ENCODE results near the gene NKIRAS2.

The NKIRAS2 gene

DNA sequence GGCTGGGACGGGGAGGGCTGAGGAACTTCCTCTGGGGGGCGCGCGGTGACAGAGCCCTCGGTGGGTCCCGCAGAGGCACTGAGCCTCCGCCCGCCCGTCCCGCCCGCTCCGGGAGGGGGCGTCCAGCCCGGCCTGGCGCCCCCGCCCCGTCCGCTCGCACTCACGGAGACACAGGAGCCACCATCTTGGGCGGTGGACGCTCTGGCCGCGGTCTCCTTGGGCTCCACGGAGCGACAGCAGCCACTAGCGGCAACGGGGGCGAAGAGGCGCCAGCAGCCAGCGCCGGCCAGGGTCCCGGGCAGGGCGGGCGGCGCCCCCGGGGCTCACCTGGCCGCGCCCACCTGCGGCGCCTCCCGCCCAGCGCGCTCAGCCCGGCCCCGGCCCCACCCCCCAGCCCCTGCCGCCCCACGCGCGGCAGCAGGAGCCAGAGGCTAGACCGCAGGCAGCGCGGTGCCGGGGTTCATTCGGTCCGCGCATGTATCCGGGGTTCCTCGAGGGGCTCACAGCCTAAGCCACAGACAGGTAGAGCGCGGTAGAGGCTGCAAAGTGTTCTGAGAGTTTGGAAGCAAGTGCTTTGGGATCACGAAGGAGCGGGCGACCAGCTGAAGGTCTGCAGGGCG, 30.6 kb downstream of the NKIRAS2 start, which contains the start of gene C17orf113:
Gene C17orf113, minus strand, starts transcription at position 209 of the 620 bp plus-strand sequence. CDS start 7,225 bp downstream, outside the sequence.
- Histone ChIP-seq H3K27me3 (peaks cover 0 to 39% of the 10 kb centered on the region in 2 donors), H3K27ac (peak within 1 kb of the TSS; percentile 45 to 52), H3K4me3 (peak within 1 kb of the TSS; percentile 62 to 79), H3K36me3 (no peaks in the 10 kb centered on the region), H3K9me3 (no peaks in the 10 kb centered on the region), H3K4me1 (peaks cover 0 to 7% (median 5%) of the 10 kb centered on the region in 4 donors)
- intact Hi-C loops (cut with DNase I; ENCODE audit: low total_unique reads), result no loop called here
- TF ChIP-seq, protein P1, sequence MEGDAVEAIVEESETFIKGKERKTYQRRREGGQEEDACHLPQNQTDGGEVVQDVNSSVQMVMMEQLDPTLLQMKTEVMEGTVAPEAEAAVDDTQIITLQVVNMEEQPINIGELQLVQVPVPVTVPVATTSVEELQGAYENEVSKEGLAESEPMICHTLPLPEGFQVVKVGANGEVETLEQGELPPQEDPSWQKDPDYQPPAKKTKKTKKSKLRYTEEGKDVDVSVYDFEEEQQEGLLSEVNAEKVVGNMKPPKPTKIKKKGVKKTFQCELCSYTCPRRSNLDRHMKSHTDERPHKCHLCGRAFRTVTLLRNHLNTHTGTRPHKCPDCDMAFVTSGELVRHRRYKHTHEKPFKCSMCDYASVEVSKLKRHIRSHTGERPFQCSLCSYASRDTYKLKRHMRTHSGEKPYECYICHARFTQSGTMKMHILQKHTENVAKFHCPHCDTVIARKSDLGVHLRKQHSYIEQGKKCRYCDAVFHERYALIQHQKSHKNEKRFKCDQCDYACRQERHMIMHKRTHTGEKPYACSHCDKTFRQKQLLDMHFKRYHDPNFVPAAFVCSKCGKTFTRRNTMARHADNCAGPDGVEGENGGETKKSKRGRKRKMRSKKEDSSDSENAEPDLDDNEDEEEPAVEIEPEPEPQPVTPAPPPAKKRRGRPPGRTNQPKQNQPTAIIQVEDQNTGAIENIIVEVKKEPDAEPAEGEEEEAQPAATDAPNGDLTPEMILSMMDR (IDR thresholded peaks at IDR 0.05), result peak in 1 of 2 experiments; percentile 21
- DNase-seq, result peak in 1 of 2 donors; percentile 36

DNA sequence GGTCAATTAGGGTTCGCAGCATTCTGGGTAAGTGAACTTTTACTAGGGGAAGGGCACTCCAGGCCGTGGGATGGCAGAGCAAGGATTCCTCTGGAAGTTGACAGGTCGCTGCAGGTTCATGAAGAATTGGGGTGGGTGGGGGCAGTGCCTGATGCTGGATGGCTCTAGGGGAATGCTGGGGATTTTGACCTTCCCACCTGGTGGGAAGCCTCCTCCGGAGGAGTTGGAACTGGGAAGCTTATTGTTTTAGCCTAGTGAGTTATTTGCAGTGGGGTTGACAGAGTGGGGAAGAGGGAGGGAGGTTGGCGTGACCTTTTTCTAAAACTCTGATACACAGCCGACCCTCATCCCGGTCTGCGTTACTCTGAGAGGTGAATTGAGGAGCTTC, 31.1 kb downstream of the NKIRAS2 start:
- no peaks in the 10 kb centered on the region for H3K9me3 ChIP-seq
- no peak for DNase-seq
- TF ChIP-seq, protein P1 (IDR thresholded peaks at IDR 0.05), result no peak
- intact Hi-C loops (cut with DNase I; ENCODE audit: low total_unique reads), result no loop called here
- peaks cover 0 to 7% (median 5%) of the 10 kb centered on the region in 4 donors for H3K4me1 ChIP-seq
- peak overlapping the region; percentile 62 to 79 for H3K4me3 ChIP-seq
- peaks cover 0 to 43% of the 10 kb centered on the region in 2 donors for H3K27me3 ChIP-seq
- H3K27ac ChIP-seq, result no peak overlapping the region
- H3K36me3 ChIP-seq, result no peaks in the 10 kb centered on the region

DNA sequence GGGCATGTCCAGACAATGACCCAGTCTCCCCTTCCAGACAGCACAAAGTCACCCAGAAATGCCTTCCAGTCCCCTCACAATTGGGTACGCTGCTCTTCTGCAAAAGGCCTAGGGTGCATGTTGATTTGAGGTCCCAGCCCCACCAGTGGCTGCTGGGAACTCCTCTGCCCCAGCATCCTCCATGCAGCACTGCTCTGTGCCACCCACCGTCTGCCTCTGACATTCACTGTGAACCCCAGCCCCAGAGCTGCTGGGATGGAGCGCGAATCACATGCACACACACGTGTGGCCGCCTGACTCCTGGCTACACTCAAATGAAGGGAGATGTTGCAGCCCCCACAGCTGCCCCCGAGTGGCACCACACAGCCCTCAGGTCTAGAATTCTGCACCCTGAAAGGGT, 31.8 kb downstream of the NKIRAS2 start:
- no peak overlapping the region for H3K4me3 ChIP-seq
- TF ChIP-seq, protein P1 (IDR thresholded peaks at IDR 0.05), result no peak

DNA sequence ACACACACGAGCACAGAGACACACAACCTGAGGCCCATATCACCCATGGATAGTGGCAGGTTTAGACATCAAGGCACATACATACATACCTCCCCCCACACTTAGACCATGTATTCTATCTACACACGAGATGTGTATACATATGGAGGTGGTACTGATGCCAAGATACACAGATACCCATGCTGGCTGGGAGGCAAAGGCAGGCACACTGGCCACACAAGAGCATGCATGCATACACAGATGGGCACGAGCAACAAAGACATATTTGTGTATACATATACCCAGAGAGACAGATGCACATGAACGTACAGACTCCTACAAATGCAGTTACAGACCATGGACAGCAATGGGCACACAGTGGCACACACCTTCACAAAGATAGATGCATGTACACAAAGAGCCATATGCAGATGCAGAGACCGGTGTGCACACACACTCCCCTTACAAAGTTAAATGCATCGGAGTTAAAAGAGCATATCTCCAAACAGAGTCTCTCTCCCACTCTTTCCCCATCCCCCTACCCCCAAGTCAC, 32.5 kb downstream of the NKIRAS2 start:
- Histone ChIP-seq H3K27ac (no peak overlapping the region), H3K36me3 (no peaks in the 10 kb centered on the region), H3K4me1 (peaks cover 0 to 7% (median 5%) of the 10 kb centered on the region in 4 donors), H3K27me3 (peaks cover 0 to 51% of the 10 kb centered on the region in 2 donors), H3K9me3 (no peaks in the 10 kb centered on the region), H3K4me3 (no peak overlapping the region)
- intact Hi-C loops (cut with DNase I; ENCODE audit: low total_unique reads), result no loop called here
- DNase-seq, result no peak
- TF ChIP-seq, protein P1 (IDR thresholded peaks at IDR 0.05), result no peak

More for the DNA sequence above, 31.8 kb downstream of the NKIRAS2 start:
- H3K27ac ChIP-seq, result no peak overlapping the region
- no peaks in the 10 kb centered on the region for H3K9me3 ChIP-seq
- DNase-seq, result no peak
- H3K4me1 ChIP-seq, result peaks cover 0 to 7% (median 5%) of the 10 kb centered on the region in 4 donors
- no peaks in the 10 kb centered on the region for H3K36me3 ChIP-seq
- intact Hi-C loops (cut with DNase I; ENCODE audit: low total_unique reads), result no loop called here
- H3K27me3 ChIP-seq, result peaks cover 0 to 48% of the 10 kb centered on the region in 2 donors

DNA sequence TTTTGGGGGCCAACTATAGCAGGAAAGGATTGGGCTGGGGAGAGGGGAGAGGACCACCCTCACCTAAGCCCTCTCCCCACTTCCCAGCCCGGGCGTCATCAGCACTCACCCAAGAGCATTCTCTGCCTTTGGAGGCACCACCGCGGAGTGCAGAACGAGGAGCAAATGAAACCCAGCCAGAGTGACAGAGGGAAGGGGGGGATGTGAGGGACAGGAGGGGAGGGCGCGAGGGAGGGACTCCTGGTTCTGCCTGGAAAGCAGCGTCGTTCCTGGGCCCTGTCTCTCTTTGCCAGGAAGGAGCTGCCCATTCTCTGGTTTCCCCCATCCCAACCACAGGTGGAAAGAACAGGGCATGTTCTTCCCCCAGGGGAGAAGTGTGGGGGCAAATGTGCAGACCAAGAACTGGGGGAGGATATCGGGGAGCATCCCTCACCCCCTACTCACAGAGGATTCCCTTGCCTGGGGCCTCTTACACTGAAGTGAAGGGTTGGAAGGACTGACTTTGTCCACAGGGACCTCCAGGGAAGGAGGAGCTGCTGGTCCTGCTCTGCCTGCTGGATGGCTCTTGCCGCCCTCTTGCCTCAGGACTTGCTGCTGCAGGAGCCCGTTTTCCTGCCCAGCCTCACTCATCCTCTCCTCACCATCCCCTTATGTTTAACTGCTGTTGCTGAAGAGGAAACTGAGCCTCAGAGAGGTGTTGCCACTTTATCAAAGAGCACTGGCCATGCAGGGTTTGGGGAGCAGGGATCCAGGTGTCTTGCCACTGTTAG, 34.0 kb downstream of the NKIRAS2 start:
- Histone ChIP-seq H3K4me3 (no peak overlapping the region), H3K9me3 (no peaks in the 10 kb centered on the region), H3K4me1 (peaks cover 0 to 7% (median 5%) of the 10 kb centered on the region in 4 donors), H3K27ac (no peak overlapping the region), H3K36me3 (no peaks in the 10 kb centered on the region), H3K27me3 (peaks cover 0 to 63% of the 10 kb centered on the region in 2 donors)
- intact Hi-C loops (cut with DNase I; ENCODE audit: low total_unique reads), result no loop called here
- DNase-seq, result no peak
- TF ChIP-seq, protein P1 (IDR thresholded peaks at IDR 0.05), result no peak
